Measurements from ENCODE around the gene NSL1. TPM values are rescaled to one million over a fixed set of nuclear protein-coding genes. Genes with fewer than 3 reads are reported as not detected.

Gene NSL1
- total RNA-seq, 2 experiments from 2014 or later: 39.8 to 41.8 TPM

DNA sequence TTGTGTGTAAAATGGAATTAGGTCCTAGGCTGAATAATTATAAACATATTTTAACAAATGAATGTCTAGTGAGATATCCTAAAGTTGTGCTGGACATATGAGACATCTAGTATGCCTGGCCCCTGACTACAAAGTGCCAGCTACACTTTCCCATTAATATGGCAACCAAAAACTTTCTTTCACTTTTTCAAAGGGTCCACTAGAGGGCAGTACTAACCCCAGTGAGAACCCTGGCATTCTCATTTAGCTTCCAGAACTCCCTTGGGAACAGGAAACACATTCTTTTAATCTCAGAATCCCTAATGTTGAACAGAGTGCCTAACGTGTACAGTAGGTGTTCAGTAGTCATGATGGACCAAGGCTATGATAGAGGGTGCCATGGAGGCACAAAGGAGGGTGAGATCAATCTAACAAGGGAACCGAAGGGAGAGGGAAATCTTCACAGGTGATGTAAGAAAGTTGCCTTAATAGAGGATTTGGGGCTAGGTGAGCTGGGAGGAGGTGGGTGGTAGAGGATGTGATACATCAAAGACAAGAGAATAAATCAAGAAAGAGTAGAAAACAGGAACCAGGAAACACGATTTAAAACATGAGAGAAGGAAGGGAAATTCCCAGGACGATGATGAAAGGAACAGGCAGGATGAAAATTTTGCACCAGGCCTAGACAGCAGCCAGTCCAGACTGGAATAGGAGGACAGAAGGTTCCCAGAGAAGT is 41.6 kb downstream of the NSL1 start:
- peaks cover 73% of the 10 kb centered on the region for H3K4me1 Mint-ChIP-seq (ENCODE audit: low read depth)
- CTCF ChIA-PET: interaction anchor here (0.6 to 8.0 kb wide), 35 partner anchors 9 to 293 kb away, joined by 3 to 45 read pairs (median 6); partner anchors contain the start of gene BATF3
- peak; percentile 27 for DNase-seq
- H3K27me3 Mint-ChIP-seq: no peaks in the 10 kb centered on the region
- no peaks in the 10 kb centered on the region for H3K9me3 Mint-ChIP-seq
- H3K4me3 Mint-ChIP-seq: peak overlapping the region; percentile 45
- peak overlapping the region; percentile 81 for H3K27ac Mint-ChIP-seq
- intact Hi-C loops (cut with micrococcal nuclease): loop anchor here (1.0 to 5.0 kb wide), 2 partner anchors 32 to 245 kb away; no protein-coding TSS in a partner anchor
- POLR2A ChIA-PET: interaction anchor here (0.6 to 1.3 kb wide), 8 partner anchors 20 to 113 kb away, joined by 3 to 5 read pairs (median 3); partner anchors contain the start of genes FLVCR1, NSL1 and TATDN3
- peaks cover 5% of the 10 kb centered on the region for H3K36me3 Mint-ChIP-seq

DNA sequence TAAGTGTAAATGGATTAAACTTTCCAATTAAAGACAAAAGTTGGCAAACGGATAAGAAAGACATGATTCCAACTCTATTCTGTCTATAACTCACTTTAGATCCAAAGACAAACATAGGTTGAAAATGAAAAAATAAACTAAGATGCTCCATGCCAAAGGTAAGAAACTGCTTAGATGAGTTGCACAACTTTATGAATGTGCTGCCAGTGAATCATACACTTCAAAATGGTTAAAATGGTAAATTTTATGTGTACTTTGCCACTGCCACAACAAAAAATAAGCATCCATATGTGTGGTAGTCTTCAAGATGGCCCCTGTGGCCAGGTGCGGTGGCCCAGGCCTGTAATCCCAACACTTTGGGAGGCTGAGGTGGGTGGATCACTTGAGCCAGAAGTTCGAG is 45.0 kb downstream of the NSL1 start:
- H3K27ac Mint-ChIP-seq: no peak overlapping the region

DNA sequence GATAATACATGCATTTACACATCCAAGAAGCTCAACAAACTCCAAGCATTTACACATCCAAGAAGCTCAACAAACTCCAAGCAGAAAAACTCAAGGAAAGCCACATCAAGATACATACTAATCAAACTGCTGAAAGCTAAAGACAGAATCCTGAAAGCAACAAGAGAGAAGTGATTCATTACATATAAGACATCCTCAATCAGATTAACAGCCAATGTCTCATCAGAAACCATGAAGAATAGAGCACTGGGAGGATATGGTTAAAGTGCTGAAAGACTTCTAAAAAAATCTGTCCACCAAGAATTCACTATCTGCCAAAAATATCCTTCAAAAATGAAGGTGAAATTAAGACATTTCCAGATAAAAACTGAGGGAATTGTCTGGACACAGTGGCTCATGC is 46.3 kb downstream of the NSL1 start:
- Mint-ChIP-seq H3K4me3 (no peak overlapping the region), H3K36me3 (peaks cover 22% of the 10 kb centered on the region), H3K27me3 (no peaks in the 10 kb centered on the region), H3K4me1 (ENCODE audit: low read depth) (peaks cover 54% of the 10 kb centered on the region), H3K27ac (no peak overlapping the region), H3K9me3 (peaks cover 9% of the 10 kb centered on the region)
- no peak for DNase-seq
- ChIA-PET CTCF (interaction anchor here (1.1 to 8.0 kb wide), 5 partner anchors 9 to 268 kb away, joined by 3 to 45 read pairs (median 4); no protein-coding TSS in a partner anchor), POLR2A (no interaction called here)
- intact Hi-C loops (cut with micrococcal nuclease): loop anchor here (5.0 kb wide), 1 partner anchor 37 kb away; no protein-coding TSS in a partner anchor

More for the DNA sequence above, 45.0 kb downstream of the NSL1 start:
- POLR2A ChIA-PET: interaction anchor here (0.6 to 1.7 kb wide), 4 partner anchors 9 to 146 kb away, joined by 3 to 6 read pairs (median 4); no protein-coding TSS in a partner anchor
- Mint-ChIP-seq H3K4me1 (ENCODE audit: low read depth) (peaks cover 57% of the 10 kb centered on the region), H3K36me3 (peaks cover 16% of the 10 kb centered on the region), H3K4me3 (no peak overlapping the region), H3K9me3 (peaks cover 3% of the 10 kb centered on the region), H3K27me3 (no peaks in the 10 kb centered on the region)
- DNase-seq: no peak
- CTCF ChIA-PET: interaction anchor here (0.8 to 8.0 kb wide), 5 partner anchors 9 to 81 kb away, joined by 3 to 45 read pairs (median 3); partner anchors contain the start of gene BATF3
- intact Hi-C loops (cut with micrococcal nuclease): loop anchor here (5.0 kb wide), 1 partner anchor 36 kb away; no protein-coding TSS in a partner anchor

- Mint-ChIP-seq H3K27ac (no peak overlapping the region), H3K4me1 (ENCODE audit: low read depth) (peaks cover 49% of the 10 kb centered on the region), H3K4me3 (no peak overlapping the region), H3K27me3 (no peaks in the 10 kb centered on the region), H3K9me3 (peaks cover 9% of the 10 kb centered on the region), H3K36me3 (peaks cover 20% of the 10 kb centered on the region)
- POLR2A ChIA-PET: no interaction called here
- DNase-seq: peak; percentile 17
- CTCF ChIA-PET: interaction anchor here (0.8 to 8.0 kb wide), 4 partner anchors 16 to 287 kb away, joined by 4 to 45 read pairs (median 4); no protein-coding TSS in a partner anchor
- intact Hi-C loops (cut with micrococcal nuclease): no loop called here
Observed at GRCh38 chr1:212743901-212744475, 47.6 kb downstream of the NSL1 start.

- Mint-ChIP-seq H3K4me3 (no peak overlapping the region), H3K36me3 (peaks cover 25% of the 10 kb centered on the region), H3K9me3 (peaks cover 9% of the 10 kb centered on the region), H3K27me3 (no peaks in the 10 kb centered on the region), H3K27ac (peak overlapping the region; percentile 89), H3K4me1 (ENCODE audit: low read depth) (peaks cover 33% of the 10 kb centered on the region)
- ChIA-PET CTCF (interaction anchor here (0.7 to 3.8 kb wide), 7 partner anchors 8 to 262 kb away, joined by 3 to 24 read pairs (median 5); no protein-coding TSS in a partner anchor), POLR2A (interaction anchor here (1.3 to 1.5 kb wide), 2 partner anchors 8 to 9 kb away, joined by 4 to 6 read pairs; no protein-coding TSS in a partner anchor)
- DNase-seq: no peak
- intact Hi-C loops (cut with micrococcal nuclease): loop anchor here (1.0 kb wide), 3 partner anchors 11 to 26 kb away; no protein-coding TSS in a partner anchor
Observed at GRCh38 chr1:212738330-212738729, 53.2 kb downstream of the NSL1 start.

- intact Hi-C loops (cut with micrococcal nuclease): no loop called here
- Mint-ChIP-seq H3K9me3 (peaks cover 9% of the 10 kb centered on the region), H3K4me3 (no peak overlapping the region), H3K27ac (peak overlapping the region; percentile 89), H3K27me3 (no peaks in the 10 kb centered on the region), H3K4me1 (ENCODE audit: low read depth) (peaks cover 33% of the 10 kb centered on the region), H3K36me3 (peaks cover 27% of the 10 kb centered on the region)
- CTCF ChIA-PET: interaction anchor here (0.7 to 3.8 kb wide), 8 partner anchors 9 to 73 kb away, joined by 3 to 24 read pairs (median 4); no protein-coding TSS in a partner anchor
- no peak for DNase-seq
- POLR2A ChIA-PET: interaction anchor here (0.6 to 1.5 kb wide), 3 partner anchors 9 to 102 kb away, joined by 3 to 6 read pairs (median 4); no protein-coding TSS in a partner anchor
Observed at GRCh38 chr1:212737559-212737958, 54.0 kb downstream of the NSL1 start.

GRCh38 chr1:212733109-212733508 is 58.5 kb downstream of the NSL1 start:
- H3K4me1 Mint-ChIP-seq (ENCODE audit: low read depth): peaks cover 41% of the 10 kb centered on the region
- peak overlapping the region; percentile 29 for H3K27ac Mint-ChIP-seq
- peaks cover 23% of the 10 kb centered on the region for H3K36me3 Mint-ChIP-seq
- no peaks in the 10 kb centered on the region for H3K9me3 Mint-ChIP-seq
- no peak for DNase-seq
- CTCF ChIA-PET: interaction anchor here (1.6 to 4.3 kb wide), 2 partner anchors 17 to 68 kb away, joined by 3 to 23 read pairs; no protein-coding TSS in a partner anchor
- intact Hi-C loops (cut with micrococcal nuclease): no loop called here
- H3K27me3 Mint-ChIP-seq: no peaks in the 10 kb centered on the region
- POLR2A ChIA-PET: no interaction called here
- no peak overlapping the region for H3K4me3 Mint-ChIP-seq

GRCh38 chr1:212731630-212732029 is 59.9 kb downstream of the NSL1 start:
- no peak for DNase-seq
- ChIA-PET POLR2A (interaction anchor here (0.6 to 0.9 kb wide), 3 partner anchors 8 to 53 kb away, joined by 3 to 6 read pairs (median 4); no protein-coding TSS in a partner anchor), CTCF (interaction anchor here (0.6 to 4.3 kb wide), 4 partner anchors 8 to 1098 kb away, joined by 3 to 23 read pairs (median 4); no protein-coding TSS in a partner anchor)
- peaks cover 29% of the 10 kb centered on the region for H3K36me3 Mint-ChIP-seq
- H3K4me3 Mint-ChIP-seq: no peak overlapping the region
- H3K9me3 Mint-ChIP-seq: no peaks in the 10 kb centered on the region
- peak overlapping the region; percentile 82 for H3K27ac Mint-ChIP-seq
- no peaks in the 10 kb centered on the region for H3K27me3 Mint-ChIP-seq
- intact Hi-C loops (cut with micrococcal nuclease): no loop called here
- H3K4me1 Mint-ChIP-seq (ENCODE audit: low read depth): peaks cover 44% of the 10 kb centered on the region

- peaks cover 3% of the 10 kb centered on the region for H3K9me3 Mint-ChIP-seq
- H3K4me1 Mint-ChIP-seq (ENCODE audit: low read depth): peaks cover 58% of the 10 kb centered on the region
- no peaks in the 10 kb centered on the region for H3K27me3 Mint-ChIP-seq
- H3K27ac Mint-ChIP-seq: peak overlapping the region; percentile 92
- intact Hi-C loops (cut with micrococcal nuclease): loop anchor here (1.0 kb wide), 1 partner anchor 7 kb away; no protein-coding TSS in a partner anchor
- DNase-seq: peak; percentile 42
- peaks cover 34% of the 10 kb centered on the region for H3K36me3 Mint-ChIP-seq
- ChIA-PET POLR2A (interaction anchor here (1.0 to 4.9 kb wide), 7 partner anchors 9 to 120 kb away, joined by 3 to 22 read pairs (median 6); partner anchors contain the start of genes ATF3 and BATF3), CTCF (interaction anchor here (0.9 to 2.0 kb wide), 5 partner anchors 11 to 64 kb away, joined by 3 to 6 read pairs (median 4); partner anchors contain the start of gene BATF3)
- peak overlapping the region; percentile 3 for H3K4me3 Mint-ChIP-seq
Observed at GRCh38 chr1:212728606-212729005, 63.0 kb downstream of the NSL1 start.

- CTCF ChIA-PET: interaction anchor here (0.9 to 2.0 kb wide), 5 partner anchors 12 to 28 kb away, joined by 3 to 6 read pairs (median 4); partner anchors contain the start of gene BATF3
- Mint-ChIP-seq H3K9me3 (peaks cover 3% of the 10 kb centered on the region), H3K4me1 (ENCODE audit: low read depth) (peaks cover 66% of the 10 kb centered on the region), H3K36me3 (peaks cover 36% of the 10 kb centered on the region), H3K27ac (peak overlapping the region; percentile 92), H3K4me3 (peak overlapping the region; percentile 13), H3K27me3 (no peaks in the 10 kb centered on the region)
- peak; percentile 66 for DNase-seq
- POLR2A ChIA-PET: interaction anchor here (0.6 to 4.9 kb wide), 9 partner anchors 15 to 119 kb away, joined by 3 to 22 read pairs (median 4); partner anchors contain the start of genes ATF3 and BATF3
- intact Hi-C loops (cut with micrococcal nuclease): loop anchor here (1.0 to 2.0 kb wide), 2 partner anchors 11 to 15 kb away; no protein-coding TSS in a partner anchor
Observed at GRCh38 chr1:212727386-212728181, 64.0 kb downstream of the NSL1 start.

Measured in activated CD4-positive, alpha-beta memory T cell treated with anti-CD3 and anti-CD28 coated beads for 36 hours (primary cell).